ENCODE measurements around the gene ABHD17A. TPM values are rescaled to one million over a fixed set of nuclear protein-coding genes. Genes with fewer than 3 reads are reported as not detected.

The ABHD17A gene
- polyA plus RNA-seq, 3 donors = 69.8 to 96.1 (median 79.0) TPM

DNA sequence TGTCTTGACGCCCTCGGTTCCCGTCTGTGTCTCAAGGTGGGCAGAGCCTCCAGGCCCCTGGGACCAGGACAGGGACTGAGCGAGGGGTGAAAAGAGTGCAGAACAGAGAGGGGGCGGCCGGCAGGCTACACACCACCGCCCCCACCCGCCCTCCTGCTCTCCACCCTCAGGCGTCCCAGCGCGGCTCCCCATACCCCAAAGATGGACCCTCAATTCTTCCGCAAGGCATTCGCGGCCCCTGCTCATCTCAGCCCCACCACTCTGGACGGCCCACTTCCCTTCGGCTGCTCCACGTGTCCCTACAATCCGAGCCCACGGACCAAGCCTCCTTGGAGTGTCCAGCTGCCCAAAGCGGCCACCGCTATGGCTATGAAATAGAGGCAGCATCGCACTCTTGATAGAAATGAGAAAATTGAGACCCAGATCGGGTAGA lies 23.7 kb downstream of the ABHD17A start:
- Histone ChIP-seq H3K79me2 (ENCODE audit: insufficient read depth, low read length) (peaks cover 66% of the 10 kb centered on the region), H3K4me1 (ENCODE audit: control insufficient read depth in 1 of 2, insufficient read depth in 2 of 2, low read length in 2 of 2) (peaks cover 61 to 68% of the 10 kb centered on the region in 2 donors), H3K4me2 (replicated peaks; ENCODE audit: extremely low read depth, low read length, poor library complexity, severe bottlenecking) (peak overlapping the region; percentile 92), H4K20me1 (ENCODE audit: insufficient read depth, low read length) (peaks cover 55% of the 10 kb centered on the region), H3K4me3 (replicated peaks in 1 of 3; ENCODE audit: low read depth in 2 of 3, low read length in 3 of 3) (peak overlapping the region; percentile 83 to 96 (median 94)), H2AFZ (ENCODE audit: insufficient read depth, low read depth, low read length, poor library complexity, severe bottlenecking) (no peak overlapping the region), H3K27me3 (ENCODE audit: control insufficient read depth in 2 of 2, insufficient read depth in 2 of 2, low read length in 2 of 2) (no peaks in the 10 kb centered on the region), H3K27ac (ENCODE audit: low read depth in 1 of 2, low read length in 2 of 2) (peak overlapping the region in 1 of 2 donors; percentile 41), H3K36me3 (replicated peaks in 1 of 2; ENCODE audit: control insufficient read depth in 1 of 2, insufficient read depth in 2 of 2, low read length in 2 of 2) (no peaks in the 10 kb centered on the region), H3K9me3 (replicated peaks in 1 of 2; ENCODE audit: control insufficient read depth in 1 of 2, insufficient read depth in 1 of 2, low read length in 2 of 2) (no peaks in the 10 kb centered on the region), H3K9ac (ENCODE audit: insufficient read depth, low read length, poor library complexity, severe bottlenecking) (peak overlapping the region; percentile 59)
- H3K27ac Mint-ChIP-seq = peak overlapping the region in 4 of 7 donors; percentile 75 to 93 (median 86)
- 35% methylated on average over 19 of the region's 23 CpGs for WGBS (ENCODE audit: insufficient coverage)
- H3K4me3 Mint-ChIP-seq = peak overlapping the region; percentile 92 to 93
- no peak for TF ChIP-seq CTCF (IDR thresholded peaks at IDR 0.05)
- no peak for DNase-seq
- no peaks in the 10 kb centered on the region for H3K9me3 Mint-ChIP-seq
- intact Hi-C loops (cut with micrococcal nuclease) = loop anchor here in 1 of 2 donors (2.0 to 5.0 kb wide), 2 partner anchors 36 to 233 kb away; no protein-coding TSS in a partner anchor
- peaks cover 50% of the 10 kb centered on the region for H3K4me1 Mint-ChIP-seq
- H3K36me3 Mint-ChIP-seq = no peaks in the 10 kb centered on the region
- peaks cover 0 to 4% (median 2%) of the 10 kb centered on the region in 3 donors for H3K27me3 Mint-ChIP-seq (ENCODE audit: low read depth in 3 of 3)

DNA sequence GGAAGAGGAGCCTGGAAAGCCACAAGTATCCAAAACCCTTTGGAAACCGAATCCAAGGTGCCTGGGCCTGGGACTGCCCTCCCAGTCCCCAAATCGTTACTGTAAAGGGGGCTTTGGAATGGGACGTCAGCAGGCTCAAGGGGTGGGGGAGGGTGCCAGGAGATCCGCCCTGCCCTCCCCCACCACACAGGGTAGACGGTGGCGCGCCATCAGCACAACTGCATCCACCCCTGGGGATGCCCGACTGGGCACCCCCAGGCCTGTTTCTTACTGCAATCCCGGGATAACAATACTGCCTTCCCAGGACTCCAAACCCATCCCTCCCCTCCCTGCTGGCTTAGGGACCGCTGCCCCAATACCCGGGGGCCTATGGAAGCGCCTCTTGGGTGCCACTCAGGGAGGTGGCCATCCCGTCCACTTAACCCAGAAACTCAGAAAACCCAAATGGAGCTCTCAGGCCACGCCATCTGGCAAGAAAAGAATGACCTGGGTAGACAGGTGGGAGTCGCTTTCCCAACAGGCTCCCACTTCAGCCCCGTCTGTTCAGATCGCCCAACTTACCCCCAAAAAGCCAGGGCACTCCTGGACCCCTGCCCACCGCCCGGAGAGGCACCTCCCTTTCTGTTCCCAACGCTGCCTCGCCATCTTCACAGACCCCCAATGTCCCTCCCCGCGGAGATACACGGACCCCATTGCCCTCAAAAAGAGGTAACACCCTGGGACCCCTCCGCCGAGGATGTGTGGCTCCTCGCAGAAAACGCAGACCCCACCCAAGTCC lies 24.3 kb downstream of the ABHD17A start:
- H2AFZ ChIP-seq (ENCODE audit: insufficient read depth, low read depth, low read length, poor library complexity, severe bottlenecking) = no peak overlapping the region
- Mint-ChIP-seq H3K4me3 (peak overlapping the region; percentile 92 to 93), H3K36me3 (no peaks in the 10 kb centered on the region), H3K27ac (peak overlapping the region in 2 of 7 donors; percentile 79 to 82), H3K4me1 (peaks cover 50% of the 10 kb centered on the region), H3K27me3 (ENCODE audit: low read depth in 3 of 3) (peaks cover 0 to 4% (median 2%) of the 10 kb centered on the region in 3 donors), H3K9me3 (no peaks in the 10 kb centered on the region)
- peaks cover 60% of the 10 kb centered on the region for H4K20me1 ChIP-seq (ENCODE audit: insufficient read depth, low read length)
- no peak overlapping the region for H3K9ac ChIP-seq (ENCODE audit: insufficient read depth, low read length, poor library complexity, severe bottlenecking)
- peak overlapping the region in 2 of 3 experiments; percentile 94 to 96 for H3K4me3 ChIP-seq (replicated peaks in 1 of 3; ENCODE audit: low read depth in 2 of 3, low read length in 3 of 3)
- 66% methylated on average over 23 of the region's 28 CpGs for WGBS (ENCODE audit: insufficient coverage)
- no peaks in the 10 kb centered on the region for H3K36me3 ChIP-seq (replicated peaks in 1 of 2; ENCODE audit: control insufficient read depth in 1 of 2, insufficient read depth in 2 of 2, low read length in 2 of 2)
- H3K27me3 ChIP-seq (ENCODE audit: control insufficient read depth in 2 of 2, insufficient read depth in 2 of 2, low read length in 2 of 2) = no peaks in the 10 kb centered on the region
- H3K79me2 ChIP-seq (ENCODE audit: insufficient read depth, low read length) = peaks cover 72% of the 10 kb centered on the region
- H3K4me1 ChIP-seq (ENCODE audit: control insufficient read depth in 1 of 2, insufficient read depth in 2 of 2, low read length in 2 of 2) = peaks cover 65 to 74% of the 10 kb centered on the region in 2 donors
- no peak for DNase-seq
- TF ChIP-seq CTCF (IDR thresholded peaks at IDR 0.05) = no peak
- intact Hi-C loops (cut with micrococcal nuclease) = loop anchor here in 1 of 2 donors (5.0 kb wide), 1 partner anchor 36 kb away; no protein-coding TSS in a partner anchor
- no peaks in the 10 kb centered on the region for H3K9me3 ChIP-seq (replicated peaks in 1 of 2; ENCODE audit: control insufficient read depth in 1 of 2, insufficient read depth in 1 of 2, low read length in 2 of 2)
- peak overlapping the region; percentile 92 for H3K4me2 ChIP-seq (replicated peaks; ENCODE audit: extremely low read depth, low read length, poor library complexity, severe bottlenecking)
- H3K27ac ChIP-seq (ENCODE audit: low read depth in 1 of 2, low read length in 2 of 2) = no peak overlapping the region

All from CD14-positive monocyte (primary cell).